Measurements from ENCODE around the gene P3H4.
"Not testable (repeated sequence)": the region's sequence is repeated elsewhere in the genome, so short reads cannot be mapped to it uniquely, and the experiment has no call there.

The P3H4 gene

GRCh38 chr17:41779954-41780353 lies 31.8 kb downstream of the P3H4 start:
- Histone ChIP-seq H3K18ac (ENCODE audit: low read length) (no peak overlapping the region), H3K27ac (ENCODE audit: low read depth, low read length) (no peak overlapping the region), H2AFZ (ENCODE audit: insufficient read depth, low read length, poor library complexity) (no peak overlapping the region), H4K91ac (ENCODE audit: low read depth, low read length) (no peak overlapping the region), H4K12ac (ENCODE audit: low read depth, low read length) (no peak overlapping the region), H3K9ac (ENCODE audit: low read length) (no peak overlapping the region), H2AK5ac (ENCODE audit: low read length) (no peak overlapping the region), H2BK120ac (ENCODE audit: insufficient read depth, low read length, poor library complexity) (no peak overlapping the region), H3K14ac (ENCODE audit: low read length) (no peak overlapping the region), H3K79me1 (ENCODE audit: low read length) (peaks cover 26% of the 10 kb centered on the region), H2BK12ac (ENCODE audit: low read length) (no peak overlapping the region), H3K4me1 (ENCODE audit: control insufficient read depth in 1 of 2, insufficient read depth in 2 of 2, low read length in 2 of 2) (peaks cover 51% of the 10 kb centered on the region in 2 experiments), H2BK5ac (ENCODE audit: low read depth, low read length, poor library complexity) (no peak overlapping the region), H3K4me3 (ENCODE audit: low read depth, low read length) (no peak overlapping the region), H3K4ac (ENCODE audit: low read depth, low read length) (peak overlapping the region; percentile 95), H3K27me3 (ENCODE audit: insufficient read depth, low read length) (no peaks in the 10 kb centered on the region), H3K79me2 (ENCODE audit: control insufficient read depth, insufficient read depth, low read length, poor library complexity) (peaks cover 57% of the 10 kb centered on the region), H3K4me2 (ENCODE audit: low read length) (no peak overlapping the region), H3K9me3 (ENCODE audit: insufficient read depth, low read depth, low read length) (no peaks in the 10 kb centered on the region), H4K8ac (ENCODE audit: low read depth, low read length) (no peak overlapping the region), H3K36me3 (ENCODE audit: control insufficient read depth in 1 of 2, insufficient read depth in 2 of 2, low read length in 2 of 2) (peaks cover 34 to 44% of the 10 kb centered on the region in 2 experiments), H3K23ac (ENCODE audit: low read length) (no peak overlapping the region)
- DNase-seq, result no peak
- WGBS (ENCODE audit: extremely low coverage, insufficient coverage, insufficient read length), result no CpG with 5 or more reads among the region's 1 CpG

GRCh38 chr17:41777574-41778188 lies 34.1 kb downstream of the P3H4 start:
- Histone ChIP-seq H3K27me3 (ENCODE audit: insufficient read depth, low read length) (no peaks in the 10 kb centered on the region), H3K79me1 (ENCODE audit: low read length) (peaks cover 28% of the 10 kb centered on the region), H3K9ac (ENCODE audit: low read length) (peak overlapping the region; percentile 37), H4K12ac (ENCODE audit: low read depth, low read length) (no peak overlapping the region), H3K4ac (ENCODE audit: low read depth, low read length) (peak overlapping the region; percentile 77), H3K4me2 (ENCODE audit: low read length) (peak overlapping the region; percentile 11), H4K8ac (ENCODE audit: low read depth, low read length) (no peak overlapping the region), H2BK120ac (ENCODE audit: insufficient read depth, low read length, poor library complexity) (no peak overlapping the region), H2BK5ac (ENCODE audit: low read depth, low read length, poor library complexity) (peak overlapping the region; percentile 8), H2AK5ac (ENCODE audit: low read length) (no peak overlapping the region), H3K9me3 (ENCODE audit: insufficient read depth, low read depth, low read length) (no peaks in the 10 kb centered on the region), H2AFZ (ENCODE audit: insufficient read depth, low read length, poor library complexity) (no peak overlapping the region), H3K36me3 (ENCODE audit: control insufficient read depth in 1 of 2, insufficient read depth in 2 of 2, low read length in 2 of 2) (peaks cover 39 to 47% of the 10 kb centered on the region in 2 experiments), H2BK12ac (ENCODE audit: low read length) (no peak overlapping the region), H3K27ac (ENCODE audit: low read depth, low read length) (peak overlapping the region; percentile 75), H3K4me1 (ENCODE audit: control insufficient read depth in 1 of 2, insufficient read depth in 2 of 2, low read length in 2 of 2) (peaks cover 55 to 57% of the 10 kb centered on the region in 2 experiments), H4K91ac (ENCODE audit: low read depth, low read length) (no peak overlapping the region), H3K4me3 (ENCODE audit: low read depth, low read length) (no peak overlapping the region), H3K23ac (ENCODE audit: low read length) (no peak overlapping the region), H3K14ac (ENCODE audit: low read length) (peak overlapping the region; percentile 2), H3K79me2 (ENCODE audit: control insufficient read depth, insufficient read depth, low read length, poor library complexity) (peaks cover 43% of the 10 kb centered on the region), H3K18ac (ENCODE audit: low read length) (peak overlapping the region; percentile 42)
- DNase-seq, result no peak
- no CpG with 5 or more reads among the region's 12 CpGs for WGBS (ENCODE audit: extremely low coverage, insufficient coverage, insufficient read length)

DNA sequence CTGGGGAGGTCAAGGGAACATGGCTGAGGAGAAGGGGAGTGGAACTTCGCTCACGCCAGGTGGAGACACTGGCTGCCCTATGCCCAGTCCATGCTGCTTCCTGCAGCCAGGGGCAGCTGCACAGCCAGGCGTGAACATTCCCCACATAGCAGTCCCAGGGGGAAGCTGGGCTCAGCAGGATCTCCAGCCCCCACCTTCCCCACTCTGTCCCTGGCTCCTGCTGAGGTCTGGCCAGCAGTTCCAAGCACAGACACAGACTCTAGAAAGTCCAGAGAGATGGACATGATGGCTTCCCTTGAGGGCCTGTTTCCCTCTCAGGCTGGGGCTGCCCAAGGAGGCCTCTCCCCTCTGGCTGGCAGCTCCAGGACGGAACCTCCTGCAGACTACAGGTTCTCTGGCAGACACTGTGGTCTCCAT lies 34.6 kb downstream of the P3H4 start:
- H2BK12ac ChIP-seq (ENCODE audit: low read length), result no peak overlapping the region
- peak overlapping the region; percentile 11 for H3K4me2 ChIP-seq (ENCODE audit: low read length)
- peak overlapping the region; percentile 2 for H3K14ac ChIP-seq (ENCODE audit: low read length)
- H4K12ac ChIP-seq (ENCODE audit: low read depth, low read length), result no peak overlapping the region
- peak overlapping the region; percentile 75 for H3K27ac ChIP-seq (ENCODE audit: low read depth, low read length)
- no peak overlapping the region for H2BK120ac ChIP-seq (ENCODE audit: insufficient read depth, low read length, poor library complexity)
- H3K79me1 ChIP-seq (ENCODE audit: low read length), result peaks cover 27% of the 10 kb centered on the region
- peaks cover 55 to 57% of the 10 kb centered on the region in 2 experiments for H3K4me1 ChIP-seq (ENCODE audit: control insufficient read depth in 1 of 2, insufficient read depth in 2 of 2, low read length in 2 of 2)
- WGBS (ENCODE audit: extremely low coverage, insufficient coverage, insufficient read length), result no CpG with 5 or more reads among the region's 4 CpGs
- peak in 1 of 2 donors; percentile 56 for DNase-seq
- H3K4ac ChIP-seq (ENCODE audit: low read depth, low read length), result peak overlapping the region; percentile 43
- peaks cover 41% of the 10 kb centered on the region for H3K79me2 ChIP-seq (ENCODE audit: control insufficient read depth, insufficient read depth, low read length, poor library complexity)
- no peaks in the 10 kb centered on the region for H3K27me3 ChIP-seq (ENCODE audit: insufficient read depth, low read length)
- H3K4me3 ChIP-seq (ENCODE audit: low read depth, low read length), result no peak overlapping the region
- H4K8ac ChIP-seq (ENCODE audit: low read depth, low read length), result no peak overlapping the region
- peak overlapping the region; percentile 8 for H2BK5ac ChIP-seq (ENCODE audit: low read depth, low read length, poor library complexity)
- no peak overlapping the region for H4K91ac ChIP-seq (ENCODE audit: low read depth, low read length)
- no peak overlapping the region for H2AFZ ChIP-seq (ENCODE audit: insufficient read depth, low read length, poor library complexity)
- peak overlapping the region; percentile 4 for H3K9ac ChIP-seq (ENCODE audit: low read length)
- H3K36me3 ChIP-seq (ENCODE audit: control insufficient read depth in 1 of 2, insufficient read depth in 2 of 2, low read length in 2 of 2), result peaks cover 41 to 46% of the 10 kb centered on the region in 2 experiments
- no peak overlapping the region for H3K18ac ChIP-seq (ENCODE audit: low read length)
- no peaks in the 10 kb centered on the region for H3K9me3 ChIP-seq (ENCODE audit: insufficient read depth, low read depth, low read length)
- H3K23ac ChIP-seq (ENCODE audit: low read length), result no peak overlapping the region
- H2AK5ac ChIP-seq (ENCODE audit: low read length), result no peak overlapping the region

GRCh38 chr17:41776262-41776900 lies 35.4 kb downstream of the P3H4 start:
- not testable (repeated sequence) for H2AK5ac ChIP-seq (ENCODE audit: low read length); H3K23ac ChIP-seq (ENCODE audit: low read length); H2BK5ac ChIP-seq (ENCODE audit: low read depth, low read length, poor library complexity); H3K4me2 ChIP-seq (ENCODE audit: low read length); H3K9me3 ChIP-seq (ENCODE audit: insufficient read depth, low read depth, low read length); H3K27me3 ChIP-seq (ENCODE audit: insufficient read depth, low read length); H3K18ac ChIP-seq (ENCODE audit: low read length); H4K8ac ChIP-seq (ENCODE audit: low read depth, low read length); H3K4me3 ChIP-seq (ENCODE audit: low read depth, low read length); DNase-seq; H2AFZ ChIP-seq (ENCODE audit: insufficient read depth, low read length, poor library complexity); H3K14ac ChIP-seq (ENCODE audit: low read length); H4K12ac ChIP-seq (ENCODE audit: low read depth, low read length); H2BK12ac ChIP-seq (ENCODE audit: low read length)
- peak overlapping the region; percentile 34 for H4K91ac ChIP-seq (ENCODE audit: low read depth, low read length)
- peak overlapping the region; percentile 72 for H2BK120ac ChIP-seq (ENCODE audit: insufficient read depth, low read length, poor library complexity)
- peaks cover 33% of the 10 kb centered on the region for H3K79me1 ChIP-seq (ENCODE audit: low read length)
- peaks cover 54 to 56% of the 10 kb centered on the region in 2 experiments for H3K4me1 ChIP-seq (ENCODE audit: control insufficient read depth in 1 of 2, insufficient read depth in 2 of 2, low read length in 2 of 2)
- no CpG with 5 or more reads among the region's 14 CpGs for WGBS (ENCODE audit: extremely low coverage, insufficient coverage, insufficient read length)
- H3K4ac ChIP-seq (ENCODE audit: low read depth, low read length), result peak overlapping the region; percentile 64
- peaks cover 47% of the 10 kb centered on the region in 2 experiments for H3K36me3 ChIP-seq (ENCODE audit: control insufficient read depth in 1 of 2, insufficient read depth in 2 of 2, low read length in 2 of 2)
- H3K79me2 ChIP-seq (ENCODE audit: control insufficient read depth, insufficient read depth, low read length, poor library complexity), result peaks cover 40% of the 10 kb centered on the region
- H3K9ac ChIP-seq (ENCODE audit: low read length), result peak overlapping the region; percentile 3
- H3K27ac ChIP-seq (ENCODE audit: low read depth, low read length), result peak overlapping the region; percentile 67

All from trophoblast cell (in vitro differentiated cells and primary cell).